WTC11 (cell line): ENCODE data around the gene PRR5L.

Experiments used
- ATF6 ChIP-seq: sonication (generic); formaldehyde crosslinking; IDR thresholded peaks from 2 replicates; pipeline ENCODE4 v1.8.1; 2023; ENCODE audit warnings: mild to moderate bottlenecking, missing genetic modification reagents
- CBFB ChIP-seq: sonication (generic); formaldehyde crosslinking; IDR thresholded peaks from 2 replicates; pipeline ENCODE4 v1.8.1; 2022; ENCODE audit warnings: mild to moderate bottlenecking, low read depth, missing genetic modification reagents
- CTCF ChIP-seq: fragments of 200-600 bp; IDR thresholded peaks from 2 replicates; pipeline ENCODE4 v1.8.0; 2022; ENCODE audit warnings: antibody characterized with exemption
- FOXJ3 ChIP-seq: sonication (generic); formaldehyde crosslinking; IDR thresholded peaks from 2 replicates; pipeline ENCODE4 v1.9.0; 2021; ENCODE audit warnings: missing genetic modification reagents, mild to moderate bottlenecking, borderline replicate concordance
- KAT7 ChIP-seq: sonication (generic); formaldehyde crosslinking; IDR thresholded peaks from 2 replicates; pipeline ENCODE4 v1.8.1; 2023; ENCODE audit warnings: missing genetic modification reagents, mild to moderate bottlenecking, borderline replicate concordance
- NFYB ChIP-seq: sonication (generic); formaldehyde crosslinking; conservative IDR thresholded peaks from 2 replicates; pipeline ENCODE4 v1.8.0; 2022; ENCODE audit warnings: low read depth, missing genetic modification reagents
- NR1H2 ChIP-seq: sonication (generic); formaldehyde crosslinking; IDR thresholded peaks from 2 replicates; pipeline ENCODE4 v1.9.0; 2021; ENCODE audit warnings: mild to moderate bottlenecking, moderate library complexity, missing genetic modification reagents
- NR3C1 ChIP-seq: sonication (generic); formaldehyde crosslinking; conservative IDR thresholded peaks from 2 replicates; pipeline ENCODE4 v1.8.1; 2023; ENCODE audit warnings: low read depth, mild to moderate bottlenecking, missing genetic modification reagents
- RELA ChIP-seq: sonication (generic); formaldehyde crosslinking; IDR thresholded peaks from 2 replicates; pipeline ENCODE4 v1.8.1; 2022; ENCODE audit warnings: missing genetic modification reagents, mild to moderate bottlenecking, borderline replicate concordance
- SMAD3 ChIP-seq: sonication (generic); formaldehyde crosslinking; IDR thresholded peaks from 2 replicates; pipeline ENCODE4 v1.8.0; 2022; ENCODE audit warnings: missing genetic modification reagents, mild to moderate bottlenecking, borderline replicate concordance
- TEAD1 ChIP-seq: sonication (generic); formaldehyde crosslinking; IDR thresholded peaks from 2 replicates; pipeline ENCODE4 v1.8.0; 2022; ENCODE audit warnings: mild to moderate bottlenecking, missing genetic modification reagents
- TP53 ChIP-seq: sonication (generic); formaldehyde crosslinking; IDR thresholded peaks from 2 replicates; pipeline ENCODE4 v1.8.1; 2023; ENCODE audit warnings: mild to moderate bottlenecking, missing genetic modification reagents
- ZNF138 ChIP-seq: sonication (generic); formaldehyde crosslinking; conservative IDR thresholded peaks from 2 replicates; pipeline ENCODE4 v1.8.1; 2022; ENCODE audit warnings: mild to moderate bottlenecking, moderate library complexity, missing genetic modification reagents

- TF ChIP-seq CTCF (no peak), ZNF138 (CRISPR knock-in tag) (no peak), ATF6 (CRISPR knock-in tag) (no peak), TEAD1 (CRISPR knock-in tag) (no peak), NR1H2 (CRISPR knock-in tag) (no peak), NR3C1 (CRISPR knock-in tag) (no peak), SMAD3 (no peak), RELA (CRISPR knock-in tag) (no peak), CBFB (CRISPR knock-in tag) (no peak), NFYB (CRISPR knock-in tag) (no peak), TP53 (CRISPR knock-in tag) (no peak), FOXJ3 (CRISPR knock-in tag) (no peak), KAT7 (CRISPR knock-in tag) (no peak)
Observed at GRCh38 chr11:36282926-36283325, 13.2 kb upstream of the PRR5L start.
